ENCODE data around the gene EHF.

- TF ChIP-seq CTCF (conservative IDR thresholded peaks at IDR 0.05): no peak
- no peak for TF ChIP-seq EZH2 (IDR thresholded peaks at IDR 0.05; ENCODE audit: low read depth)
Measured at GRCh38 chr11:34682825-34683224, 61.9 kb downstream of the EHF start.

Measured in PC-9 (cell line).